Measurements from ENCODE around the gene MZT2A. TPM values are rescaled to one million over a fixed set of nuclear protein-coding genes. Genes with fewer than 3 reads are reported as not detected.
"Not testable (repeated sequence)": the region's sequence is repeated elsewhere in the genome, so short reads cannot be mapped to it uniquely, and the experiment has no call there.

MZT2A gene
- total RNA-seq (100 to 1,000 TPM in 3 of 5 experiments, 10 to 100 TPM in 2; 44.9 to 134 (median 101) TPM), polyA plus RNA-seq (100 to 1,000 TPM; 117 to 144 TPM), total RNA-seq (23.7 reads per million, percentile 54 among the genes with 10 or more reads in this experiment)

GRCh38 chr2:131492015-131492417 is at the start of gene MZT2A:
Gene MZT2A, minus strand, starts transcription at chr2:131492397. Its CDS starts 21 bp downstream, at chr2:131492376.
- Histone ChIP-seq H3K4me3 (ENCODE audit: low read length) (peak within 1 kb of the TSS; percentile 68), H3K36me3 (ENCODE audit: control insufficient read depth in 2 of 3, insufficient read depth in 3 of 3, low read length in 3 of 3) (peaks cover 0 to 15% (median 0%) of the 10 kb centered on the region in 3 experiments), H3K4me1 (ENCODE audit: control insufficient read depth in 2 of 2, insufficient read depth in 2 of 2, low read length in 2 of 2) (peaks cover 13 to 14% of the 10 kb centered on the region in 2 donors), H3K27ac (ENCODE audit: low read depth, low read length) (peak within 1 kb of the TSS; percentile 96)
- H3K27me3 Mint-ChIP-seq; ATAC-seq; H3K27me3 ChIP-seq (ENCODE audit: control insufficient read depth in 2 of 2, insufficient read depth in 2 of 2, low read length in 2 of 2); H3K36me3 Mint-ChIP-seq; H3K9me3 Mint-ChIP-seq; H3K9me3 ChIP-seq (ENCODE audit: control insufficient read depth in 2 of 3, low read length in 3 of 3); DNase-seq: not testable (repeated sequence)
- intact Hi-C loops (cut with micrococcal nuclease) = loop anchor here (1.0 to 10.0 kb wide), 16 partner anchors 35 to 1149 kb away; partner anchors contain the start of genes CCDC74A (in 2 of the 2), FAM168B (in 1 of the 2), IMP4 (in 1 of the 2) and PLEKHB2 (in 1 of the 2)
- H3K4me1 Mint-ChIP-seq = peaks cover 25 to 51% (median 38%) of the 10 kb centered on the region in 7 donors
- ChIA-PET POLR2A (interaction anchor here (0.8 to 1.6 kb wide), 6 partner anchors 35 to 1310 kb away, joined by 3 to 5 read pairs (median 3); partner anchors contain the start of genes CCDC74A, IMP4 and SMPD4), CTCF (interaction anchor here (1.1 to 1.7 kb wide), 3 partner anchors 21 to 338 kb away, joined by 3 to 7 read pairs (median 3); no protein-coding TSS in a partner anchor)
- peak within 1 kb of the TSS; percentile 89 to 98 (median 94) for H3K4me3 Mint-ChIP-seq
- H3K27ac Mint-ChIP-seq = peak within 1 kb of the TSS; percentile 89 to 99 (median 99)

GRCh38 chr2:131538856-131539255 is 46.7 kb upstream of the MZT2A start:
- POLR2A ChIA-PET; H3K4me1 Mint-ChIP-seq; CTCF ChIA-PET; ATAC-seq; H3K9me3 ChIP-seq (ENCODE audit: control insufficient read depth in 2 of 3, low read length in 3 of 3); H3K4me3 ChIP-seq (ENCODE audit: low read length); H3K4me1 ChIP-seq (ENCODE audit: control insufficient read depth in 2 of 2, insufficient read depth in 2 of 2, low read length in 2 of 2); H3K36me3 ChIP-seq (ENCODE audit: control insufficient read depth in 2 of 3, insufficient read depth in 3 of 3, low read length in 3 of 3); H3K36me3 Mint-ChIP-seq; H3K27ac ChIP-seq (ENCODE audit: low read depth, low read length); H3K27ac Mint-ChIP-seq; H3K4me3 Mint-ChIP-seq; H3K27me3 ChIP-seq (ENCODE audit: control insufficient read depth in 2 of 2, insufficient read depth in 2 of 2, low read length in 2 of 2); DNase-seq; H3K9me3 Mint-ChIP-seq; intact Hi-C loops (cut with micrococcal nuclease): not testable (repeated sequence)
- H3K27me3 Mint-ChIP-seq = peaks cover 0 to 16% (median 0%) of the 10 kb centered on the region in 5 donors

- CTCF ChIA-PET; H3K4me1 Mint-ChIP-seq; H3K27ac ChIP-seq (ENCODE audit: low read depth, low read length); H3K27me3 Mint-ChIP-seq; ATAC-seq; H3K27me3 ChIP-seq (ENCODE audit: control insufficient read depth in 2 of 2, insufficient read depth in 2 of 2, low read length in 2 of 2); H3K36me3 ChIP-seq (ENCODE audit: control insufficient read depth in 2 of 3, insufficient read depth in 3 of 3, low read length in 3 of 3); H3K4me3 Mint-ChIP-seq; intact Hi-C loops (cut with micrococcal nuclease); H3K4me3 ChIP-seq (ENCODE audit: low read length); H3K27ac Mint-ChIP-seq; H3K9me3 Mint-ChIP-seq; H3K4me1 ChIP-seq (ENCODE audit: control insufficient read depth in 2 of 2, insufficient read depth in 2 of 2, low read length in 2 of 2); H3K36me3 Mint-ChIP-seq; DNase-seq; H3K9me3 ChIP-seq (ENCODE audit: control insufficient read depth in 2 of 3, low read length in 3 of 3); POLR2A ChIA-PET: not testable (repeated sequence)
Measured at GRCh38 chr2:131536841-131537240, 44.6 kb upstream of the MZT2A start.

- ATAC-seq; H3K27me3 Mint-ChIP-seq; intact Hi-C loops (cut with micrococcal nuclease); H3K36me3 ChIP-seq (ENCODE audit: control insufficient read depth in 2 of 3, insufficient read depth in 3 of 3, low read length in 3 of 3); H3K36me3 Mint-ChIP-seq; H3K4me3 ChIP-seq (ENCODE audit: low read length); H3K4me1 ChIP-seq (ENCODE audit: control insufficient read depth in 2 of 2, insufficient read depth in 2 of 2, low read length in 2 of 2); H3K4me3 Mint-ChIP-seq; H3K4me1 Mint-ChIP-seq; H3K27ac Mint-ChIP-seq; H3K27me3 ChIP-seq (ENCODE audit: control insufficient read depth in 2 of 2, insufficient read depth in 2 of 2, low read length in 2 of 2); H3K9me3 ChIP-seq (ENCODE audit: control insufficient read depth in 2 of 3, low read length in 3 of 3); POLR2A ChIA-PET; DNase-seq; CTCF ChIA-PET; H3K9me3 Mint-ChIP-seq; H3K27ac ChIP-seq (ENCODE audit: low read depth, low read length): not testable (repeated sequence)
Measured at GRCh38 chr2:131535951-131536826, 44.0 kb upstream of the MZT2A start.

- Histone ChIP-seq H3K27ac (ENCODE audit: low read depth, low read length) (no peak overlapping the region), H3K4me1 (ENCODE audit: control insufficient read depth in 2 of 2, insufficient read depth in 2 of 2, low read length in 2 of 2) (no peaks in the 10 kb centered on the region), H3K9me3 (ENCODE audit: control insufficient read depth in 2 of 3, low read length in 3 of 3) (no peaks in the 10 kb centered on the region), H3K27me3 (ENCODE audit: control insufficient read depth in 2 of 2, insufficient read depth in 2 of 2, low read length in 2 of 2) (no peaks in the 10 kb centered on the region), H3K4me3 (ENCODE audit: low read length) (no peak overlapping the region), H3K36me3 (ENCODE audit: control insufficient read depth in 2 of 3, insufficient read depth in 3 of 3, low read length in 3 of 3) (no peaks in the 10 kb centered on the region)
- ATAC-seq (no peak), DNase-seq (no peak)
- Mint-ChIP-seq H3K36me3 (no peaks in the 10 kb centered on the region), H3K4me1 (peaks cover 0 to 2% (median 0%) of the 10 kb centered on the region in 7 donors), H3K9me3 (no peaks in the 10 kb centered on the region), H3K27me3 (peaks cover 0 to 6% (median 0%) of the 10 kb centered on the region in 5 donors), H3K27ac (no peak overlapping the region), H3K4me3 (no peak overlapping the region)
- intact Hi-C loops (cut with micrococcal nuclease) = no loop called here
- ChIA-PET CTCF (no interaction called here), POLR2A (no interaction called here)
Measured at GRCh38 chr2:131535526-131535925, 43.3 kb upstream of the MZT2A start.

GRCh38 chr2:131534965-131535364 is 42.8 kb upstream of the MZT2A start:
- H3K4me1 Mint-ChIP-seq; H3K27me3 ChIP-seq (ENCODE audit: control insufficient read depth in 2 of 2, insufficient read depth in 2 of 2, low read length in 2 of 2); H3K27ac ChIP-seq (ENCODE audit: low read depth, low read length); H3K9me3 Mint-ChIP-seq; CTCF ChIA-PET; H3K36me3 ChIP-seq (ENCODE audit: control insufficient read depth in 2 of 3, insufficient read depth in 3 of 3, low read length in 3 of 3); H3K4me1 ChIP-seq (ENCODE audit: control insufficient read depth in 2 of 2, insufficient read depth in 2 of 2, low read length in 2 of 2); POLR2A ChIA-PET; H3K4me3 ChIP-seq (ENCODE audit: low read length); DNase-seq; H3K9me3 ChIP-seq (ENCODE audit: control insufficient read depth in 2 of 3, low read length in 3 of 3); H3K36me3 Mint-ChIP-seq; intact Hi-C loops (cut with micrococcal nuclease); H3K27me3 Mint-ChIP-seq; H3K4me3 Mint-ChIP-seq; ATAC-seq; H3K27ac Mint-ChIP-seq: not testable (repeated sequence)

- not testable (repeated sequence) for H3K36me3 Mint-ChIP-seq
Measured at GRCh38 chr2:131534317-131534672, 42.1 kb upstream of the MZT2A start.

More at GRCh38 chr2:131534317-131534672, 42.1 kb upstream of the MZT2A start:
- H3K27ac Mint-ChIP-seq; H3K27ac ChIP-seq (ENCODE audit: low read depth, low read length); CTCF ChIA-PET; H3K36me3 ChIP-seq (ENCODE audit: control insufficient read depth in 2 of 3, insufficient read depth in 3 of 3, low read length in 3 of 3); intact Hi-C loops (cut with micrococcal nuclease); DNase-seq; H3K9me3 Mint-ChIP-seq; H3K4me3 Mint-ChIP-seq; H3K4me1 ChIP-seq (ENCODE audit: control insufficient read depth in 2 of 2, insufficient read depth in 2 of 2, low read length in 2 of 2); H3K9me3 ChIP-seq (ENCODE audit: control insufficient read depth in 2 of 3, low read length in 3 of 3); H3K4me3 ChIP-seq (ENCODE audit: low read length); H3K27me3 ChIP-seq (ENCODE audit: control insufficient read depth in 2 of 2, insufficient read depth in 2 of 2, low read length in 2 of 2); H3K27me3 Mint-ChIP-seq; POLR2A ChIA-PET; H3K4me1 Mint-ChIP-seq: not testable (repeated sequence)
- ATAC-seq = peak; percentile 18

Data from naive thymus-derived CD4-positive, alpha-beta T cell (primary cell).